HG02678 (cell line): ENCODE data around the gene WNK2.

ENCODE experiments used
- ATAC-seq: cut with Tn5 transposase; IDR thresholded peaks from one replicate; pipeline ENCODE4 v1.9.1; 2021; ENCODE audit warnings: mild to moderate bottlenecking, moderate library complexity; ENCODE audit not compliant: unreplicated experiment

The WNK2 gene

DNA sequence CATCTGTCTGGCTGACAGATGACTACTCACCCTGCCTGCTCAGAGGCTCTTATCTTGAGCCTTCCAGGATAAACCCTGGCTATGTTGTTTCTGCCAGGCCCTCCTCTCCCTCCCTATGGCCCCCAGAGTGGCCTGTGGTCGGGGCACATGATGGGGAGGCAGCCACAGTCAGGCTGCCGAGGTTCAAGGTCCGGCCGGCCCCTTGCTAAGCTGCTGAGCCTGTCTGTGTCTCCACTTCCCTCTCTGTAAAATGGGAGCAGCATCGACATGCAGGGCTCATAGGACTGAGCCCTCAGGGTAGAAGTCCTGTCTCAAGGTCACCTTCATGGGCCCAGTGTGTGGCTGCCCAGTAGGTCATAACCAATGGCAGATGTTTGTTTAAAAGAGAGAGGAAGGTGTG lies 28.5 kb downstream of the WNK2 start:
- no peak for ATAC-seq

DNA sequence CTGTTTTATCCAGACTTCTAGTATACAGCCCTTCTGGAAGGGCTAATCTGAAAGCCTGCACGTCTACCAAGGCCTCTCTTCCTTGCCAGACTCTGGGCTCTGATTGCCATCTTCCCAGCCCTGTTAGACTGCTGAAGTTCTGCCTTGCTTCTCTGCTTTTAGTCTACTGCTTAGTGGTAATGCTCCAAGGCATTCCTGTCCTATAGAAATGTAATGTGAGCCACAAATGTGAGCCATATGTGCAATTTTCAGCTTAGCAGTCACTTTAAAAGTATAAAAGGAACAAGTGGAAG lies 32.1 kb downstream of the WNK2 start:
- no peak for ATAC-seq

DNA sequence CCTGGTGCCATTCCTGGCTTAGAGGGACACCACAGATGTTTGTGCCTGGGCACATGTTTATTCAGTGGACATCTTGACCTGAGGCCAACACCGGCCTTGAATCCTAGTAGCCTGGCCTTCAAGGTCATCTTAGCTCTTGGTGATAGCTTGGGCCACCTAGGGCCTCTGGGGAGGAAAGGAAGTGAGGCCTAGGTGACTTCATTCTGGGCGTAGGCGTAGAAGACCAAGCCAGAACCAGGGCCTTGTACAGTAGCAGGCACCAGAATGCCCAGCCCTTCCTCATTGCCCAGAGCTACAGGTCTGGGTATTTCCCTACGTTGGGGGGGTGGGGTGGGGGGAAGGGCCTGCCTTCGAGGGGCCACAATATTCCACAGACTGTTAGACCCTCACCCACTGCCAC lies 33.8 kb downstream of the WNK2 start:
- no peak for ATAC-seq

DNA sequence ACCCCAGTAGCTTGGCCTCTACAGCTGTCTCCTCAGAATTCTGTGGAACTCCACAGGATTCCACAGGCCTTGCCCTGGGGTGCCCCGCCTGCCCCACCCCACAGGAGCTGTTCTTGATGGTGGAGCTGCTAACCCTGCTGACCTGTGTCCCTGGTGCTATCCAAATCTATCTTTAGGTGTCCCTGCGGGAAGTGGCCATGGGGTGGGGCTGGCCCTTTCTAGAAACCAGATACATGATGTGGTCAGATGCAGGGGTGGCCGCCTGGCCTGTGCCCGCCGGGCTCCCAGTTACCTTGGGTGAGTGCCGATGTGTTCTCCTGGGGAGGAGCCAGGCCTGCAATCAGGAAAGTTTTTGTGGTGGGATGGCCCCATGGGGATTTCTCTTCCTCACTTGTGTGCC lies 34.2 kb downstream of the WNK2 start:
- ATAC-seq, result no peak

DNA sequence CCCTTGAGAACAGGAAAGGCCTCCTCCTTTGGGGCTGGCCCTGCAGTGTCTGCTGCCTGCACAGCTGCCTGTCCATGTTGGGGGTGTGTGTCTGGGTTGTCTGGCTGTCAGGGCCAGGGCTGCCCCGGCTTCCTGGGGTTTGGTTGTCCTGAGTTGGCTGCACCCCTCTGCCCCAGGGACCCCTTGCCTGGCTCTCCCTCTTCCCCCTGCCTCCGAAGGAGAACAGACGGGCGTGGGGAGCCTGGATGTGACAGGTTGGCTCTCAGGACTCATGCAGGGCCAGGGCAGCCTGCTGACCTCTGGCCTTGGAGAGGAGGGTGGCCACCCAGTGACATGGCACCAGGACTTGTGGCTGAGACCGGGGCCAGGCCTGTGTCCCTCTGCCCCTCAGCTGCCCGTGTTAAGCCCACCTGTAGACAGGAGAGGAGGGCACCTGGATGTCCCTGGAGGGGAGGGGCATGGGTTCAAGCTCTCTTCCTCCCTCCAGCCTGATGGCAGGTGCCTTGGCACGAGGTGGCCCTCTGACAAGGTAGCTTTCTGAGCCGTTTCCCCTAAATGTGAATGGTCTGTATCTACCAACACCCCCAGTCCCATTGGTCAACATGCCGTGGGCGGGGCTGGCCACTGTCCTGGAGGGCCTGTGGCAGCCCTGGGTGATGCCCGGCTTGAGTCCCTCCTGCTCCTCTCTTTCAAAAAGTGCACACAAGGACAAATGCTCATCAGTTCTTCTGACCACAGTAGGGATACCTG lies 34.9 kb downstream of the WNK2 start:
- no peak for ATAC-seq

DNA sequence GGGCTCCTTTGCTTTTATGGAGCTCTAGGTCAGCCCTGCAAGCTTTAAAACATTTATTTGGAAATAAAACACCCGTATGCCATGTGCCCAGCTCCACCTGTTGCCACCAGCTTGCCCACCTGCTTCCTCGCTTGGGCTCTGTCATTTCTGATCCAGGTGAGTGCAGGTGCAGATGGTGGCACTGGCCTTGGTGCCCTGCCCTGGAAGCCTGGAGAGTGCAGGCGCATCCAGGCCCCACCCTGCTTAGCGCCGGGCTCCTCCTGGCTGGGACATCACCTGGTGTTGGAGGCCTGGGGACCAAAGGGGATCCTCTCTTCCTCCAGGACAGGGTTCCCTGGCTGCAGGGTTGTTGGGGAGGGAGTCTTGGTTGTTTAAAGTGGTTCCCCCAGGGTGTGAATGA lies 35.8 kb downstream of the WNK2 start:
- no peak for ATAC-seq

DNA sequence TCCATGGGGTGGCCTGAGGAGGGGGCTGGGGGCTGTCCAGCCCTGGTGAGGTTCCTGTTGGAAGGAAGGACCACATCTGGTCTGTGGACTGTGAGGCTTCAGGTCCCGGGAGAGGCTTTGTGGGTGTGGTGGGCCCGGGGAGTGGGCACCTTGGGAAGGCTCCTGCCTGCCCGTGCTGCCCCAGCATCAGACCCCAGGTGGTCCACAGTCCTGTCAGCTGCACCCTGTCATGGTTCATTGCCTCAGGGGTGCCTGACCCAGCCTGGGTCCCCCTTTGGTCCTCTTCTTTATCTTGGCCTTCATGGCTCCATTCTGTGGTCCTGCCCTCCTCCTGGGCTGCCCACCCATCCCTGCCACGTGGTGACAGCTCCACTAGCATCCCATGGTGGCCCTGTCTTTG lies 36.7 kb downstream of the WNK2 start:
- no peak for ATAC-seq

DNA sequence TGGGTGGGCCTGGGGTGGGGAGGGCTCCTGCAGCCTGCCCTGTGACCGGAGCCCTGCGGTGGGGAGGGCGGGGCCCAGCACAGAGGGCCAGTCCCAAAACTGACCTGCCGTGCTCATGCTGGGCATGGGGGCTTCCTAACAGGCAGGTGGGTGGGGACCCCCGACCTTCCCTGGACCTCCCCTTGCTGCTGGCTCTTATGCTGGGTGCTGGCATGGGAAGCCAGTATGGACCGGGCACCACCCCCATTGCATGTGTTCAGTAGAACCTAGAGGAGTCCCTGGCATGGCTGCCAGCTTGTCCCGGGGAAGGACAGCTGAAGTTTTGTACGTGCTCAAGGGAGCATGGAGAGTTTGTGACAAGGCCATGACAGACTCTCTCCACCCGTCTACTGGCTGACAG lies 37.1 kb downstream of the WNK2 start:
- no peak for ATAC-seq

DNA sequence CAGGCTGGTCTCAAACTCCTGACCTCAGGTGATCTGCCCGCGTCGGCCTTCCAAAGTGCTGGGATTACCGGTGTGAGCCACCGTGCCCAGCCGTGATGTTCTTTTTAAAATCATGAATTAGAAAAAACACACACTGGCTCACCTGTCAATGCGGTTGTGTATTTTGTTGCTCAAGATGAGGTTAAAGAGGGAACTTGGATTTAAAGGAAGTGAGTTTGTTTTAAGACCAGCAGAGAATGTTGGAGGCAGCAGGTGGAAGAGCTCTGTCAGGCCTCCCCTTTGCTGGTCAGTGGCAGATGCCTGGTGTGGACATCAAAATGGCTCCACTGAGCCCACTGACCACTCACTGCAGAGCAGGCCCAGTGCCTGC lies 38.9 kb downstream of the WNK2 start:
- ATAC-seq, result no peak

DNA sequence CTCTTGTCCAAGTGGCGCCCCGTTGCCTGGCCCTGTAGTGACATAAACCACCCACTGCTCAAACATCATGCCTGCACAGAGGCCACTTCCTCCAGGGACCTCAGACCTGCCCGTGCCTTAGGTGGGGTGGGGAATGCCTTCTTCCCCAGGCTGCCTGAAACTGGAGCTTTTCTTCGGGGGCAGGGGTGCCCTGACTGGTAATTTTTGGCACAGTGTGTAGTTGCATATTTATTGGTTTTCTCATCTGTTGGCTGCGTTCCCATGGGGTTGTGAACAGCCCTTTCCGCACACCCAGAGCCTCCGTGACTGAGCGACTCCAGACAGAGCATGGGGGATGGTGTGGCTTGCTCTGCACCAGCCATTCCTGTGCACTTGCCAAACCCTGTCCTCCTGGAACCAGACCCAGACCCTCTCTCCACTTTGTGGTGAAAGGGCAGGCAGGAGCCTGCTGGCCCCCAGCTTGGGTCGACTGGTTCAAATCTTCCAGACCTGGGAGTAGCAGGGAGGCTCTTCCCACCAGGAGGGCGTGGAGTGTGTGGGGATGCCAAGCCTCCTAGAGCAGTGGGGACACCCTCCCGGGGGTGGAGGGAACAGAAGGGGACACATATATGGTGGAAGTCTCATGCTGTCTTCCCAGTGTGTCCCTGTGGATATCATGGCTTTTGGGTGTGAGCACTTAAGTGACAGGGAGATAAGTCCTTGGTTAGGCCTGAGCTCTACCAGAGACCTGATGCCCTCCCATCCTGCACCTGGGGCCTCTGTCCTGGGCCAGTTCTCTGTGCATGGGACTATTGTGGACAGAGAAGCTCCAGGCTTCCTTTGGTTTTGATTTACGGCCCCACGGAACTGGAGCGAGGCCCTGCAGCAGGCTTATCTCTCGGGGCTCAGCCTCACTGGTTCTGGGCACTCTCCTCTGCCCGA lies 39.6 kb downstream of the WNK2 start:
- no peak for ATAC-seq

DNA sequence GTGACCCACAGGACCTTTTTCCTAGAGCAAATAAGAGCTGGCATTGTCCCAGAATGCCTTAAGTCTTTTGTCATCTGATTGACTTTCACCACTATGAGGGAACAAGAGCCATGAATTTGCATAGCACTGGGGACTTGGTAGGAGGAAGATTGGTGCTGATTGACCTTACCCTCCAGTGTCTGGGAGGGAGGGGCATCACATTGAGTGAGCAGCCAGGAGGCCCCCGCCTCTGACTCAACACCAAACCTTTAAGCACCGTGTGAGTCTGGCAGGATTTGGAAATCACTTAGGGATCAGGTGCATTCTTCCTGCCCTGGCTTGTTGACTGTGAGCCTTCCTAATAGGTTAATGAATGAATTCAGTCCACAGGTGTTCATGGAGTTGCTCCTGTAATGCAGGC lies 40.7 kb downstream of the WNK2 start:
- no peak for ATAC-seq

DNA sequence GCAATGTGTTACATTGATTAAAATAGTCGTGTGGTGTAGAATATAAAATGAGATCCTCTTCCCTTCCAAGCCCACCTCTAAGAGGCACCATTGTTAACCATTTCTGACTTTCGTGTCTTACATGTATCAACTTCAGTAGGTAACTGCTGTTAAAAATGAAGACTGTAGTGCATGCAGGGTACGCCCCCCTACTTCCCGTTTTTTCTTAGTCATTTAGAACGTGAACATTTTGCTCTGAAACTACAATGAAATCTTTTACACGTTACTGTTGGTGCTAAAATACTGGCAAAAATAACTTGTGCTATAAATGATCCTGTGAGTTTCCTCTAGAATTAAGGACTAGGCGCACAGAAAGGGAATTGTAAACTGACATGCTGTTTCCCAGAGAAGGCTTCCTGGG lies 41.5 kb downstream of the WNK2 start:
- ATAC-seq, result no peak

DNA sequence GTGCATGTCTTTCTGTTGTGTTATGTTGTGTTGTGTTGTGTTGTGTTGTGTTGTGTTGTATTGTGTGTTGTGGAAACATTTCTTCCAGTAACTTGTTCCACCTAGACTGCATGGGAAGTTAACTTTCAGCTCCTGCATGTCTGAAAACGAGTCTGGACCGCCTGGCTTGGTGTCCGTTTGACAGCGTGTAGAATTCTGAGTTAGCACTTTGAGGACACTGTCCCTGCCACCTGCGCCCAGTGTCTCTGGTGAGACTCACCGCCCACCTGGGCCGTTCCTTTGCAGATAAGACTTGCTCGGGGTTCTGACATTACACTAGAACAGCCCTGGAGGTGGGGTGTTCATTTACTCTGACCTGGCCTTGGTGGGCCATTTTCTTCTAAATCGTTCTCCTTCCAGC lies 42.0 kb downstream of the WNK2 start:
- no peak for ATAC-seq

DNA sequence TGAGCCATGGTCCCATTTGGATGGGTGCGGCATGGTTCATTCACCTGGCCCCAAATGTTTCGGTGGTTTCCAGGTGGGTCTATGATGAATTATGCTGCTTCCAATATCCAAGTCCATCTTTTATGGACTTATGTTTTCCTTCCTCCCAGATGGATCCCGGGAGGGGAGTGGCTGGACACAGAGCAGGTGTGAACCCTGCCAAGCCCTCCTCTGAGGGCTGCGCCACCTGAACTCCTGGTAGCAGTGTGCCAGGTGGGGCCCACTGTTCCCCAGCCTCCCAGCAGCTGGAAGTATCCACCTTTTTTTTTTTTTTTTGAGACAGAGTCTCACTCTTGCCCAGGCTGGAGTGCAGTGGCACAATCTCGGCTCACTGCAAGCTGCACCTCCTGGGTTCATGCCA lies 42.9 kb downstream of the WNK2 start:
- no peak for ATAC-seq

DNA sequence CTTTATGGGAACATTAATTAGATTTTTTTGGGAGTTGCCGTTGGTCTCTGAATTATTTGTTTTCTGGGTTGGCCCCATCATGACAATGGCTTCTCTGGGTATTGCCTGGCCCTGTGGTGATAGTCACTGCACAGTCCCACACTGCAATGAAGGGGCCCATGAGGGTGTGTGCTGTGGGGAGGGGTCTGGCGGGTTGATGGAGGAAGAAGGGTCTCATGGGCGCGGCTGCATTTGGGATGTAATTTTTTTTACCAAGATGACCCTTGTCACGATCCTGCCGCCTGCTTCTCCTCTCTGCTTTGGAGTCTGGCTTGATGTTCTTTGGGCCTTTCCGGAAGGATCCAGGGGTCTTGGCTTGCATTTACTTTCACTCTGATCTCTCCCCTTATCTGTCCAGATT lies 44.1 kb downstream of the WNK2 start:
- no peak for ATAC-seq

DNA sequence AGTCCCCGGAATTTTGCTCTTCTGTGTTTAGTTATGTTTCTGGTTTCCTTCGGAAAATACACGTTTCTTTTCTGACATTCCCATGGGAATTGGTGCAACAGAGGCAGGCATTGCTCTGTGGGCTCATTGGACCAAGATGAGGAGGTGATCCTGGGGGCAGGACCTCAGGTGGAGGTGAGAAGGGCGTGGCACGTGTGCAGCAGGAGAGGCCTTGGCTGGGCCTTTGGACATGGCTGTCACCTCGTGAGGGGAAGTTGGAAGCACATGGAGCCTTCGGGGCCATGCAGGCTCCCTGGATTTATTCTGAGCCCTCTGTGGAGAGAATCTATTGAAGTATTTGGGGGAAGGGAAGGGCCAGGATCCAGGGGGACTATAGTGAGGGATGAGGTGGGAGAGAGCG lies 44.5 kb downstream of the WNK2 start:
- no peak for ATAC-seq

DNA sequence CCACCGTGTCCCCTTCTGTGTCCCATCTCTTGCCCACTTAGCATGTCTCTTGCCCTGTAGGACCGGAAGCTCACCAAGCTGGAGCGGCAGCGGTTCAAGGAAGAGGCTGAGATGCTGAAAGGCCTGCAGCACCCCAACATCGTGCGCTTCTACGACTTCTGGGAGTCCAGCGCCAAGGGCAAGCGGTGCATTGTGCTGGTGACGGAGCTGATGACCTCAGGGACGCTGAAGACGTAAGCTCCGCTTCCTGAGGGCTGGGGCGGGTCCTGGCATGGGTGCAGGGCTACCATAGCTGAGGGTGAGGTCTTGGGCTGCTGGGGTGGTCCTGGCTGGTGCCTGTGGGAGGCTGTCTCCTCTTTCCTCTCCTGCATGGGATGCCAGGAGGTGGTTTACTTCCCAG lies 45.7 kb downstream of the WNK2 start:
- no peak for ATAC-seq

DNA sequence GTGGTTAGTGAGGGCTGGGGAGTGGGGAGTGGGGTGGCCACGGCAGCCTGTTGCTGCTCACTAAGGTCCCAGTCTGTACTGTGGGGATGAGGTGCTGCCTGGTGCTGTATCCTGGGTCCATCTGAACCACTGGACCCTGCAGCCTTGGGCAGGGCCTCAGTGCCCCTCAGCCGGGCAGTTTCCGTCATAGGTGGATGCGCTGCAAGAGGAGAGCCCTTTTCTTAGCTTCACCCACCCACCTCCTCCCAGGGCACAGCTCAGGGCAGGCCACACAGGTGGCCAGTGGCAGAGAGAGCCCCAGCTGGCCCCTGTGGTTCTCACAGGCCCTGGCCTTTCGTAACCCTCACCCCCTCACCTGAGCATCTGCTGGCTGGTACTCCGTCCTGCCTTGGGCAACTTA lies 46.2 kb downstream of the WNK2 start:
- ATAC-seq, result no peak

DNA sequence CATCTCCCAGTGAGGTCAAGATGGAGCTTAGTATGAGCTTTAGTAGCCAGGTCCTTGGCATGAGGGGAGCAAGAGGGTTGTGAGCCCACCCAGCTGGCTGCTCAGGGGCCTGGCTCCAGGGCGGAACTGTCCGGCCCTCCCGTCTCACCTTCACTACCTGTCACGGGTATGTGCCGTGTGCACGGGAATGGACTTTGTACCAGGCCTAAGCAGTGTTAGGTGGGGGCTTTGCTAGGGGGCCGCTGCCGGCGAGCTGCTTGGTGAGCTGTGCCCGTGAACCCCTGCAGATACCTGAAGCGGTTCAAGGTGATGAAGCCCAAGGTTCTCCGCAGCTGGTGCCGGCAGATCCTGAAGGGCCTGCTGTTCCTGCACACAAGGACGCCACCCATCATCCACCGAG lies 46.7 kb downstream of the WNK2 start:
- no peak for ATAC-seq

DNA sequence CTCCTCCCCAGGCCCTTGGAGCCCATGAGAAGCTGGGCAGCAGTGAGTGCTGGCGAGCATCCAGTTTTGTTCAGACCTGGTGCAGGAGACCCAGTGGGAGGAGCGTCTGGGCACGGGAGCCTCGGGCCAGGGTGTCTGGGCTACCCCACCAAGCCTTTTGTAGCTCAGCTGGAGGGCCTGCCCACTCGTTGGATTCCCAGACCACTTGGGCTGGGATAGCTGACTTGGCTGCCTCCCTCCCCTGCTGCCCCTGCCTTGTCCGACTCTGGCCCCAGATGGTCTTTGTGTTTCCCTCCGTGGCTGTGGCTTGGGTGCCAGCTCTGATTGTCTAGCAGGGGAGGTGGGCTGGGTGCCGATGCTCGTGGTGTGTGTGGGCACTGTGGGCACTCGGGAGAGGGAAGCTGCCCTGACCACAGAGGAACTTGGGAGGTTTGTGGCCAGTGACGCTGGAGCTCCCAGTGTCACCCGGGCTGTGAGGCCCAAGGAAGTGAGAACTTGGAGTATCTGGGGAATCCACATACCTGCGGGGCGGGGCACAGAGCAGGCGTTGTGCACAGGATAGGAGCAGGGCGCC lies 47.3 kb downstream of the WNK2 start:
- ATAC-seq, result no peak

DNA sequence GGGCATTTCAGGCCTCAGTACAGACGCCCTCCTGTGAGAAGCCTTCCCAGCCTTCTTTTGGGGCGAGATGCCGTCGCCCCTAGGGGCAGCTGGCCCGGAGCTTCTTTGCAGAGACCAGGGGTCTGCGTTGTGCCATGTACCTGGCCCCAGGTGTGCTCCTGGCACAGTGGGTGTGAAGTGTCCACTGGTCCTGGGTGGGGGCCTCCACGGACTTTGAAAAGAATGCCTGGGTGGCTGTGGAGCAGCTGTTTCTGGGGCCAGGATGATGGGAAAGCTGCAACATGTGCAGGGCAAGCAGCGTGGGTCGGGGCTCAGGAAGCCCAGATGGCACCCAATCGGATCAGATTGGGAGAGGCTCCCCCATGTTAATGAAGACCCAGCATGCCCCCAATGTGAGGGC lies 47.8 kb downstream of the WNK2 start:
- ATAC-seq, result no peak

DNA sequence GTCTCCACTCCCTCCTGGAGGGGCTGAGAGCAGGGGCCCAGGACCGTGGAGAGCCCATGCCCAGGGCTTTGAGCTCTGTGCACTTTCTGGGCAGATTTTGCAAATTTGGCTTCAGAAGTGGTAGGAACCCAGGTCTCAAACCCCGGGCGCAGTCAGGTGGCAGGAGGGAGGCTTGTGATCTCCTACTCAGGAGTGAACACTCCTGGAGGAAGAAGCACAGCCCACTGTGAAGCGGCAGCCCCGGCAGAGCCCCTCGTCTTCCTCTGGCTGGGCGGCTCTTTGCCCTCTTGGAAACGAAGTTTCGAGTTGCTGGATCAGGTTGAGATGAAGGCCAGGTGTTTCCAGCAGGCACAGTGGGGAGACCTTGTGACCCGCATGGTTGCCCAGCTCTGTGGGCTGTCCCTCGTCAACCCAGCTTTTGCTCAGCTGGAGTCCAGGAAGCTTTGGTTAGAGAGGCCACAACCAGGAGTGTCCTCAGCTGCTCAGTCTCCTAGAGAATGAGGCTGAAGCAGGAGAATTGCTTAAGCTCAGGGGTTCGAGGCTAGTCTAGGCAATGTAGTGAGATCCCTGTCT lies 48.5 kb downstream of the WNK2 start:
- ATAC-seq, result no peak
